ENCODE results near the gene C6orf132. TPM values are rescaled to one million over a fixed set of nuclear protein-coding genes. Genes with fewer than 3 reads are reported as not detected.
A peak's percentile ranks its signal among the peaks of the same experiment; 100 is the strongest.

The C6orf132 gene
- total and polyA plus RNA-seq, 2 donors from 2014 or later: 5.6 to 42.7 TPM

GRCh38 chr6:42128460-42129359 lies 13.7 kb downstream of the C6orf132 start:
- Histone ChIP-seq H3K4me1 (ENCODE audit: control insufficient read depth in 2 of 3, insufficient read depth in 2 of 3, low read depth in 1 of 3, low read length in 3 of 3) (peaks cover 0 to 2% (median 0%) of the 10 kb centered on the region in 3 donors), H3K9ac (ENCODE audit: low read length in 3 of 3) (no peak overlapping the region), H3K4me3 (ENCODE audit: low read length in 3 of 3) (no peak overlapping the region), H3K27me3 (ENCODE audit: control insufficient read depth, insufficient read depth, low read length) (no peaks in the 10 kb centered on the region), H3K9me3 (ENCODE audit: control insufficient read depth in 2 of 3, insufficient read depth in 1 of 3, low read length in 3 of 3) (no peaks in the 10 kb centered on the region), H3K27ac (ENCODE audit: low read depth in 2 of 2, low read length in 2 of 2) (no peak overlapping the region), H3K36me3 (ENCODE audit: control insufficient read depth in 2 of 3, insufficient read depth in 3 of 3, low read length in 3 of 3) (no peaks in the 10 kb centered on the region)
- intact Hi-C loops (cut with DNase I): no loop called here
- TF ChIP-seq CTCF (IDR thresholded peaks at IDR 0.05; ENCODE audit: borderline replicate concordance, extremely low read depth, insufficient read depth): no peak
- DNase-seq (peak in 2 of 5 donors; percentile 36 to 59), FAIRE-seq (no peak)

- no peaks in the 10 kb centered on the region for H3K27me3 ChIP-seq (ENCODE audit: control insufficient read depth, insufficient read depth, low read length)
- H3K27ac ChIP-seq (ENCODE audit: low read depth in 2 of 2, low read length in 2 of 2): no peak overlapping the region
- no peaks in the 10 kb centered on the region for H3K36me3 ChIP-seq (ENCODE audit: control insufficient read depth in 2 of 3, insufficient read depth in 3 of 3, low read length in 3 of 3)
- no peaks in the 10 kb centered on the region for H3K9me3 ChIP-seq (ENCODE audit: control insufficient read depth in 2 of 3, insufficient read depth in 1 of 3, low read length in 3 of 3)
- FAIRE-seq (no peak), DNase-seq (no peak)
- TF ChIP-seq CTCF (IDR thresholded peaks at IDR 0.05; ENCODE audit: borderline replicate concordance, extremely low read depth, insufficient read depth): no peak
- H3K9ac ChIP-seq (ENCODE audit: low read length in 3 of 3): no peak overlapping the region
- peaks cover 0 to 4% (median 0%) of the 10 kb centered on the region in 3 donors for H3K4me1 ChIP-seq (ENCODE audit: control insufficient read depth in 2 of 3, insufficient read depth in 2 of 3, low read depth in 1 of 3, low read length in 3 of 3)
- H3K4me3 ChIP-seq (ENCODE audit: low read length in 3 of 3): no peak overlapping the region
- intact Hi-C loops (cut with DNase I): no loop called here
These were observed 16.8 kb downstream of the C6orf132 start for GRCh38 chr6:42125663-42126062.

- Histone ChIP-seq H3K9ac (ENCODE audit: low read length in 3 of 3) (no peak overlapping the region), H3K27ac (ENCODE audit: low read depth in 2 of 2, low read length in 2 of 2) (no peak overlapping the region), H3K4me1 (ENCODE audit: control insufficient read depth in 2 of 3, insufficient read depth in 2 of 3, low read depth in 1 of 3, low read length in 3 of 3) (peaks cover 0 to 4% (median 0%) of the 10 kb centered on the region in 3 donors), H3K36me3 (ENCODE audit: control insufficient read depth in 2 of 3, insufficient read depth in 3 of 3, low read length in 3 of 3) (no peaks in the 10 kb centered on the region), H3K4me3 (ENCODE audit: low read length in 3 of 3) (no peak overlapping the region), H3K9me3 (ENCODE audit: control insufficient read depth in 2 of 3, insufficient read depth in 1 of 3, low read length in 3 of 3) (no peaks in the 10 kb centered on the region), H3K27me3 (ENCODE audit: control insufficient read depth, insufficient read depth, low read length) (no peaks in the 10 kb centered on the region)
- no peak for FAIRE-seq
- no peak for DNase-seq
- no peak for TF ChIP-seq CTCF (IDR thresholded peaks at IDR 0.05; ENCODE audit: borderline replicate concordance, extremely low read depth, insufficient read depth)
- intact Hi-C loops (cut with DNase I): no loop called here
These were observed 17.2 kb downstream of the C6orf132 start for GRCh38 chr6:42125231-42125630.
